T-helper 2 cell treated with Interferon-gamma antibody and Interleukin-4, amounts not matched to agents 5 μg/mL and 100 μg/mL, for 36 hours (primary cell): ENCODE results near the gene BBLN.

ENCODE experiments used
- DNase-seq: peaks from one replicate; pipeline ENCODE4 v3.0.0; 2021; ENCODE audit warnings: low spot score
- H3K27ac Mint-ChIP-seq: one replicate; pipeline ENCODE4 v1.8.0; 2021; ENCODE audit warnings: mild to moderate bottlenecking, mixed read lengths
- H3K27me3 Mint-ChIP-seq: one replicate; pipeline ENCODE4 v1.8.0; 2021; ENCODE audit warnings: low read depth, mixed read lengths
- H3K36me3 Mint-ChIP-seq: one replicate; pipeline ENCODE4 v1.8.0; 2021; ENCODE audit warnings: low read depth, mixed read lengths
- H3K4me1 Mint-ChIP-seq: one replicate; pipeline ENCODE4 v1.8.0; 2021; ENCODE audit warnings: low read depth, mixed read lengths
- H3K4me3 Mint-ChIP-seq: one replicate; pipeline ENCODE4 v1.8.0; 2022; ENCODE audit warnings: mild to moderate bottlenecking, moderate library complexity, mixed read lengths
- H3K9me3 Mint-ChIP-seq: one replicate; pipeline ENCODE4 v1.8.0; 2021; ENCODE audit warnings: mixed read lengths

The BBLN gene

GRCh38 chr9:128191406-128192046, 31.5 kb downstream of the BBLN start, which contains the start of gene CIZ1:
TSS of gene CIZ1 (minus strand) at chr9:128191572. CDS start at chr9:128190857, 715 bp downstream.
- H3K36me3 Mint-ChIP-seq, result peaks cover 26% of the 10 kb centered on the region
- H3K4me3 Mint-ChIP-seq, result peak within 1 kb of the TSS; percentile 98
- DNase-seq, result peak; percentile 78
- H3K27me3 Mint-ChIP-seq, result no peaks in the 10 kb centered on the region
- peaks cover 21% of the 10 kb centered on the region for H3K4me1 Mint-ChIP-seq
- no peaks in the 10 kb centered on the region for H3K9me3 Mint-ChIP-seq
- peak within 1 kb of the TSS; percentile 92 for H3K27ac Mint-ChIP-seq

- H3K4me3 Mint-ChIP-seq, result peak overlapping the region; percentile 21
- H3K36me3 Mint-ChIP-seq, result peaks cover 20% of the 10 kb centered on the region
- DNase-seq, result peak; percentile 58
- H3K9me3 Mint-ChIP-seq, result no peaks in the 10 kb centered on the region
- H3K27me3 Mint-ChIP-seq, result no peaks in the 10 kb centered on the region
- H3K27ac Mint-ChIP-seq, result peak overlapping the region; percentile 36
- peaks cover 20% of the 10 kb centered on the region for H3K4me1 Mint-ChIP-seq
Observed at GRCh38 chr9:128192601-128193371, 32.7 kb downstream of the BBLN start.

- Mint-ChIP-seq H3K27ac (no peak overlapping the region), H3K4me1 (peaks cover 20% of the 10 kb centered on the region), H3K27me3 (no peaks in the 10 kb centered on the region), H3K36me3 (peaks cover 14% of the 10 kb centered on the region), H3K4me3 (peak overlapping the region; percentile 21), H3K9me3 (no peaks in the 10 kb centered on the region)
- DNase-seq, result no peak
Observed at GRCh38 chr9:128193469-128194096, 33.5 kb downstream of the BBLN start.

GRCh38 chr9:128201441-128202369, 41.6 kb downstream of the BBLN start:
- no peak overlapping the region for H3K4me3 Mint-ChIP-seq
- H3K36me3 Mint-ChIP-seq, result no peaks in the 10 kb centered on the region
- H3K4me1 Mint-ChIP-seq, result peaks cover 11% of the 10 kb centered on the region
- H3K27me3 Mint-ChIP-seq, result peaks cover 29% of the 10 kb centered on the region
- no peaks in the 10 kb centered on the region for H3K9me3 Mint-ChIP-seq
- no peak overlapping the region for H3K27ac Mint-ChIP-seq
- no peak for DNase-seq

GRCh38 chr9:128202648-128203023, 42.6 kb downstream of the BBLN start:
- Mint-ChIP-seq H3K4me3 (peak overlapping the region; percentile 75), H3K4me1 (peaks cover 11% of the 10 kb centered on the region), H3K9me3 (no peaks in the 10 kb centered on the region), H3K27me3 (peaks cover 33% of the 10 kb centered on the region), H3K36me3 (no peaks in the 10 kb centered on the region), H3K27ac (peak overlapping the region; percentile 63)
- DNase-seq, result no peak

GRCh38 chr9:128203024-128203706, 43.1 kb downstream of the BBLN start, which contains the start of gene DNM1:
TSS of gene DNM1 (plus strand) at chr9:128203379. CDS start at chr9:128203471, 92 bp downstream.
- Mint-ChIP-seq H3K4me3 (peak within 1 kb of the TSS; percentile 75), H3K27me3 (peaks cover 33% of the 10 kb centered on the region), H3K36me3 (no peaks in the 10 kb centered on the region), H3K9me3 (no peaks in the 10 kb centered on the region), H3K27ac (peak within 1 kb of the TSS; percentile 63), H3K4me1 (peaks cover 11% of the 10 kb centered on the region)
- DNase-seq, result peak; percentile 78

GRCh38 chr9:128203707-128204551, 43.9 kb downstream of the BBLN start:
- Mint-ChIP-seq H3K36me3 (no peaks in the 10 kb centered on the region), H3K27me3 (peaks cover 36% of the 10 kb centered on the region), H3K27ac (no peak overlapping the region), H3K4me3 (peak overlapping the region; percentile 40), H3K4me1 (peaks cover 11% of the 10 kb centered on the region), H3K9me3 (no peaks in the 10 kb centered on the region)
- DNase-seq, result peak; percentile 13

GRCh38 chr9:128204858-128205257, 44.8 kb downstream of the BBLN start:
- H3K27ac Mint-ChIP-seq, result no peak overlapping the region
- peaks cover 36% of the 10 kb centered on the region for H3K27me3 Mint-ChIP-seq
- H3K36me3 Mint-ChIP-seq, result no peaks in the 10 kb centered on the region
- no peaks in the 10 kb centered on the region for H3K9me3 Mint-ChIP-seq
- no peak for DNase-seq
- peaks cover 11% of the 10 kb centered on the region for H3K4me1 Mint-ChIP-seq
- no peak overlapping the region for H3K4me3 Mint-ChIP-seq

- no peak overlapping the region for H3K4me3 Mint-ChIP-seq
- no peak overlapping the region for H3K27ac Mint-ChIP-seq
- no peaks in the 10 kb centered on the region for H3K9me3 Mint-ChIP-seq
- DNase-seq, result no peak
- H3K4me1 Mint-ChIP-seq, result peaks cover 11% of the 10 kb centered on the region
- peaks cover 36% of the 10 kb centered on the region for H3K27me3 Mint-ChIP-seq
- no peaks in the 10 kb centered on the region for H3K36me3 Mint-ChIP-seq
Observed at GRCh38 chr9:128205296-128205944, 45.4 kb downstream of the BBLN start.

- Mint-ChIP-seq H3K9me3 (no peaks in the 10 kb centered on the region), H3K4me1 (peaks cover 11% of the 10 kb centered on the region), H3K36me3 (no peaks in the 10 kb centered on the region), H3K27me3 (peaks cover 42% of the 10 kb centered on the region), H3K27ac (no peak overlapping the region), H3K4me3 (no peak overlapping the region)
- DNase-seq, result no peak
Observed at GRCh38 chr9:128206484-128206883, 46.4 kb downstream of the BBLN start.

- no peak overlapping the region for H3K4me3 Mint-ChIP-seq
- peaks cover 48% of the 10 kb centered on the region for H3K27me3 Mint-ChIP-seq
- no peak overlapping the region for H3K27ac Mint-ChIP-seq
- no peaks in the 10 kb centered on the region for H3K36me3 Mint-ChIP-seq
- peaks cover 11% of the 10 kb centered on the region for H3K4me1 Mint-ChIP-seq
- DNase-seq, result no peak
- no peaks in the 10 kb centered on the region for H3K9me3 Mint-ChIP-seq
Observed at GRCh38 chr9:128206916-128207910, 47.1 kb downstream of the BBLN start.
